ENCODE data around the gene VEPH1.

Gene VEPH1

DNA sequence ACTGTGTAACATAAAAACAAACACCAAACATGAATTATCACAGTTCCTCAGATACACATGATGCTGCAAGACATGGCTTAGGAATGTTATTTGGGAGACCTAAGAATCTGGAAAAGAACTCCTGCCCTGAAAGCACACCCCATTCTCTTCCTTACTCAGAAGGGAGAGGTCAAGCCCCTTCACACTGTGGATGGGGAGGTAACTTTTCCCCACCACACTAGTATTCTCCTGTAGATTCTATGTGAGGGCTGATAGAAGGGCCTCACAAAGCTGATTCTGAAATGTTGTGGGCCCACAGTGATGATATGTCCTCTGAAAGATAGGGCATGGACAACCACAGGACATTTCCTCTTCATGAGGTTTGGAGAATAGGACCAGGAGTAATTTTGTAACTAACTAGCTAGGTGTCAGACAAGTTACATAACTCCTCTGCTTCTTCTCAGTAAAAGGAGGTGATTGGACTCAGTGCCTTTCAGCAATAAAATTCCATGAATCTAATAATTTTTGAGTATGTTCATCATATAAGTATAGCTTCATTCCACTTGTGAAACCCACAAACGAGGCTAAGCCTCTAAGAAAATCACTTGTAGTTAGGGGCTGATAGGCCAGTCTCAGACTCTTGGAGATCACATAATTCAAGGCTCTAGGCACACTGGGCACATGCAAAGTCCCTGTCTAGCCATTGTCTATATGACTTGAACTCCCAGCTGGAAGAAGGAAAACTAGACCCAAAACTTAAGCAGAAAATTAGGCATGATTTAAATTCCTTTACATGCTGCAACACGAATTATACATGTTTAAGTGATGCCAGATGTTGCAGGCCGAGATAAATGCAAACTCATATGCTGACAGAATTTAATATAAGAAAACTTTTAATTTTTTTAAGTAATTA is 59.1 kb downstream of the VEPH1 start:
- Histone ChIP-seq H3K27ac (ENCODE audit: low read length) (no peak overlapping the region), H3K79me2 (ENCODE audit: low read length) (no peaks in the 10 kb centered on the region), H3K4me3 (ENCODE audit: low read length) (no peak overlapping the region), H3K4me2 (ENCODE audit: low read length) (no peak overlapping the region), H3K27me3 (ENCODE audit: low read depth, low read length) (0 out of 2 replicates have a peak, but pooled peaks cover 1% of the 10 kb centered on the region), H3K36me3 (replicated peaks; ENCODE audit: low read depth, low read length) (no peaks in the 10 kb centered on the region), H3K9me3 (ENCODE audit: insufficient read depth, low read length) (no peaks in the 10 kb centered on the region), H3K9ac (ENCODE audit: low read length) (no peak overlapping the region), H2AFZ (ENCODE audit: low read depth, low read length) (no peak overlapping the region), H3K4me1 (ENCODE audit: low read length) (no peaks in the 10 kb centered on the region), H4K20me1 (ENCODE audit: insufficient read depth, low read length) (no peaks in the 10 kb centered on the region)
- TF ChIP-seq, protein P1, sequence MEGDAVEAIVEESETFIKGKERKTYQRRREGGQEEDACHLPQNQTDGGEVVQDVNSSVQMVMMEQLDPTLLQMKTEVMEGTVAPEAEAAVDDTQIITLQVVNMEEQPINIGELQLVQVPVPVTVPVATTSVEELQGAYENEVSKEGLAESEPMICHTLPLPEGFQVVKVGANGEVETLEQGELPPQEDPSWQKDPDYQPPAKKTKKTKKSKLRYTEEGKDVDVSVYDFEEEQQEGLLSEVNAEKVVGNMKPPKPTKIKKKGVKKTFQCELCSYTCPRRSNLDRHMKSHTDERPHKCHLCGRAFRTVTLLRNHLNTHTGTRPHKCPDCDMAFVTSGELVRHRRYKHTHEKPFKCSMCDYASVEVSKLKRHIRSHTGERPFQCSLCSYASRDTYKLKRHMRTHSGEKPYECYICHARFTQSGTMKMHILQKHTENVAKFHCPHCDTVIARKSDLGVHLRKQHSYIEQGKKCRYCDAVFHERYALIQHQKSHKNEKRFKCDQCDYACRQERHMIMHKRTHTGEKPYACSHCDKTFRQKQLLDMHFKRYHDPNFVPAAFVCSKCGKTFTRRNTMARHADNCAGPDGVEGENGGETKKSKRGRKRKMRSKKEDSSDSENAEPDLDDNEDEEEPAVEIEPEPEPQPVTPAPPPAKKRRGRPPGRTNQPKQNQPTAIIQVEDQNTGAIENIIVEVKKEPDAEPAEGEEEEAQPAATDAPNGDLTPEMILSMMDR (IDR thresholded peaks at IDR 0.05; ENCODE audit: low read depth, low read length) = no peak
- TF ChIP-seq EZH2phosphoT487 (IDR thresholded peaks at IDR 0.05; ENCODE audit: low read depth) = no peak

DNA sequence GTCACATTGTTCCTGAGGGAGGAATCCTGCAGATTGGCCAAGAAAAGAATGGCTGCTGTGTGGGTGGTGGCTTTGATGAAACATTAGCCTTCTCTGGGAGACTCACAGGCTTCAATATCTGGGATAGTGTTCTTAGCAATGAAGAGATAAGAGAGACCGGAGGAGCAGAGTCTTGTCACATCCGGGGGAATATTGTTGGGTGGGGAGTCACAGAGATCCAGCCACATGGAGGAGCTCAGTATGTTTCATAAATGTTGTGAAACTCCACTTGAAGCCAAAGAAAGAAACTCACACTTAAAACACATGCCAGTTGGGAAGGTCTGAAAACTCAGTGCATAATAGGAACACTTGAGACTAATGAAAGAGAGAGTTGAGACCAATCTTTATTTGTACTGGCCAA is 60.5 kb downstream of the VEPH1 start:
- Histone ChIP-seq H3K36me3 (replicated peaks; ENCODE audit: low read depth, low read length) (no peaks in the 10 kb centered on the region), H3K9ac (ENCODE audit: low read length) (no peak overlapping the region), H3K4me2 (ENCODE audit: low read length) (no peak overlapping the region), H3K4me3 (ENCODE audit: low read length) (no peak overlapping the region), H3K27ac (ENCODE audit: low read length) (no peak overlapping the region), H4K20me1 (ENCODE audit: insufficient read depth, low read length) (no peaks in the 10 kb centered on the region), H3K9me3 (ENCODE audit: insufficient read depth, low read length) (no peaks in the 10 kb centered on the region), H3K27me3 (ENCODE audit: low read depth, low read length) (0 out of 2 replicates have a peak, but pooled peaks cover 4% of the 10 kb centered on the region), H3K79me2 (ENCODE audit: low read length) (no peaks in the 10 kb centered on the region), H3K4me1 (ENCODE audit: low read length) (no peaks in the 10 kb centered on the region), H2AFZ (ENCODE audit: low read depth, low read length) (no peak overlapping the region)
- TF ChIP-seq, protein P1 (IDR thresholded peaks at IDR 0.05; ENCODE audit: low read depth, low read length) = no peak
- no peak for TF ChIP-seq EZH2phosphoT487 (IDR thresholded peaks at IDR 0.05; ENCODE audit: low read depth)

DNA sequence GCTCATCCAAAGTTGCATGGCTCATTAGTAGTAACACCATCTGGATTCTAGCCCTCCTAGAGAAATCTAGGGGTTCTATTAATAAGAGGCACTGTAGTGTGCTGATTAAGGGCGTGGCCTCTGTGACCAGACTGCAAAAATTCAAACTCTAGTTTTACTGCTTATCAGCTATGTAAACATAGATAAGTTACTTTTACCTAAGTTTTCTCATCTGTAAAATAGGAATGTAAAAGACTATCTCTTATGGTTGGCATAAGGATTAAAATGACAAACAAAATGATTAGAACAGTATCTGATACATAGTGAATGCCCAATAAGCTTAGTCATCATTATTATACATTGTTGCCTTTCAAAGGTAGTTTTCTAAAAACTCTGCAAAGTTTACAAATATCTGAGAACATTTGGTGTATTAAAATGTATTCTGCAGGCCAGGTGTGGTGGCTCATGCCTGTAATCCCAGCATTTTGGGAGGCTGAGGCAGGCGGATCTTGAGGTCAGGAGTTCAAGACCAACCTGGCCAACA is 62.1 kb downstream of the VEPH1 start:
- Histone ChIP-seq H3K27ac (ENCODE audit: low read length) (no peak overlapping the region), H3K79me2 (ENCODE audit: low read length) (no peaks in the 10 kb centered on the region), H2AFZ (ENCODE audit: low read depth, low read length) (no peak overlapping the region), H3K27me3 (ENCODE audit: low read depth, low read length) (0 out of 2 replicates have a peak, but pooled peaks cover 4% of the 10 kb centered on the region), H3K9me3 (ENCODE audit: insufficient read depth, low read length) (no peaks in the 10 kb centered on the region), H3K4me2 (ENCODE audit: low read length) (no peak overlapping the region), H3K4me3 (ENCODE audit: low read length) (no peak overlapping the region), H4K20me1 (ENCODE audit: insufficient read depth, low read length) (no peaks in the 10 kb centered on the region), H3K4me1 (ENCODE audit: low read length) (peaks cover 13% of the 10 kb centered on the region), H3K9ac (ENCODE audit: low read length) (no peak overlapping the region), H3K36me3 (replicated peaks; ENCODE audit: low read depth, low read length) (no peaks in the 10 kb centered on the region)
- TF ChIP-seq EZH2phosphoT487 (IDR thresholded peaks at IDR 0.05; ENCODE audit: low read depth) = no peak
- TF ChIP-seq, protein P1 (IDR thresholded peaks at IDR 0.05; ENCODE audit: low read depth, low read length) = no peak

DNA sequence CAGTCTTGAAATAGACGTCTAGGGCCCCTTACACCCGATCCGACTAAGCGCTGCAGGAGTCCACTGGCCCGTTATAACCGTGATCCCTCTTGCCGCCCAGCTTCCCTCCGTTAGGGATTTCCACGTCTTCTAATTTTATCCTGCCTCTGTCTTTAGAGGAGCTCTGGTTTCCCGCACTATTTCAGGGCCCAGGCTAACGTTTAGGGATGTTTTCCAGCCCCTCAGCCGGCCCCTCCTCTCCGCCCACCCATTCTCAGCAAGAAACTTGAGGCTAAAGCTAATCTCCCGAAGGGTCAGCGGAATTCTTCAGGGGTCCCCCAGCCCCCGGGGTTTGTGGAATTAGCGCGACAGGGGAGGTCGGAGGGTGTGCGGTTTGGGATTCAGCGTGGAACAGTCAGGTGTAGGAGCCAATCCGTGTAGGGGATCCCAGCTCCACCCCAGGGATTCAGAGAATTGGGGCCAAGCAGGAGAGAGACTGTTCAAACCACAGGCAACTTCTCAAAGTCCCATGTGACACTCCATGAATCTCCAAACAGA is 65.0 kb downstream of the VEPH1 start:
- Histone ChIP-seq H4K20me1 (ENCODE audit: insufficient read depth, low read length) (no peaks in the 10 kb centered on the region), H2AFZ (ENCODE audit: low read depth, low read length) (no peak overlapping the region), H3K9me3 (ENCODE audit: insufficient read depth, low read length) (no peaks in the 10 kb centered on the region), H3K79me2 (ENCODE audit: low read length) (no peaks in the 10 kb centered on the region), H3K27me3 (ENCODE audit: low read depth, low read length) (peaks cover 12% of the 10 kb centered on the region; the same call in 1 of the 2 replicates), H3K4me3 (ENCODE audit: low read length) (no peak overlapping the region), H3K36me3 (replicated peaks; ENCODE audit: low read depth, low read length) (no peaks in the 10 kb centered on the region), H3K9ac (ENCODE audit: low read length) (no peak overlapping the region), H3K4me1 (ENCODE audit: low read length) (peaks cover 14% of the 10 kb centered on the region), H3K4me2 (ENCODE audit: low read length) (no peak overlapping the region), H3K27ac (ENCODE audit: low read length) (no peak overlapping the region)
- TF ChIP-seq, protein P1 (IDR thresholded peaks at IDR 0.05; ENCODE audit: low read depth, low read length) = no peak
- no peak for TF ChIP-seq EZH2phosphoT487 (IDR thresholded peaks at IDR 0.05; ENCODE audit: low read depth)
